ENCODE results near the gene PURB. TPM values are rescaled to one million over a fixed set of nuclear protein-coding genes. Genes with fewer than 3 reads are reported as not detected.

Gene PURB
- total and polyA plus RNA-seq, 4 donors: 0.92 to 11.4 (median 5.8) TPM

DNA sequence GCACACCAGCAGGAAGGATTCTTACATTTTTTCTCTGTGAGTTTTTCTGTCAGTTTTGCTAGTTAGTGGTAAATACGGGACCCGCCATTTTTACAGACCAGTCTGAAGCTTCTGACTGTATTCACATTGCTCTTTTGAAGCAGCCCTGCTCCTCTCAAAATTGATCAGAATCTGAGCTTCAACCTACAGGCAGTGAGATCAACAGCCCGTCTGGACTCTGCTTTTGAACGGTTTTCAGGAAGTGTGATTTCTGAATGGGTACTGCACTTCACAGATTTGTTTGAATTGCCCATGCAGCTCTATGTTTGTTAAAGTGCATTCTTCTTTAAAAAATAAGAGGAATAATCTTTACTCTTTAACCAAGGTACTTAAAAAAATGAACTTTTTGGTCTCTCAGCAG lies 8.9 kb downstream of the PURB start:
- Histone ChIP-seq H3K27me3 (ENCODE audit: control insufficient read depth in 4 of 4, insufficient read depth in 4 of 4, low read length in 3 of 4) (no peaks in the 10 kb centered on the region), H3K27ac (ENCODE audit: low read depth in 1 of 2, low read length in 2 of 2) (no peak overlapping the region), H3K9me3 (ENCODE audit: control insufficient read depth in 4 of 4, low read length in 3 of 4) (no peaks in the 10 kb centered on the region), H3K9ac (ENCODE audit: low read depth in 1 of 2, low read length in 2 of 2) (no peak overlapping the region), H3K36me3 (ENCODE audit: control insufficient read depth in 4 of 4, insufficient read depth in 3 of 4, low read depth in 1 of 4, low read length in 3 of 4) (no peaks in the 10 kb centered on the region), H3K4me3 (ENCODE audit: low read depth in 1 of 3, low read length in 3 of 3) (no peak overlapping the region), H3K4me1 (ENCODE audit: control insufficient read depth in 4 of 4, insufficient read depth in 4 of 4, low read length in 3 of 4) (peaks cover 1 to 20% (median 16%) of the 10 kb centered on the region in 4 donors)
- 77% methylated on average over 4 of the region's 4 CpGs for WGBS
- DNase-seq (ENCODE audit: low spot score): no peak
- no peak for TF ChIP-seq REST (IDR thresholded peaks at IDR 0.05)
- TF ChIP-seq SP1 (IDR thresholded peaks at IDR 0.05): no peak
- no peak for TF ChIP-seq NR2F2 (IDR thresholded peaks at IDR 0.05)
- TF ChIP-seq ATF3 (IDR thresholded peaks at IDR 0.05): no peak
- no peak for TF ChIP-seq CTCF (IDR thresholded peaks at IDR 0.05; ENCODE audit: low read depth, low read length, missing input control)
- no peak for TF ChIP-seq GABPA (IDR thresholded peaks at IDR 0.05 in 1 of 2, conservative IDR thresholded peaks at IDR 0.05 in 1 of 2)
- no peak for TF ChIP-seq RAD21 (IDR thresholded peaks at IDR 0.05)
- TF ChIP-seq EGR1 (IDR thresholded peaks at IDR 0.05; ENCODE audit: low read depth in 2 of 2): no peak
- TF ChIP-seq HNF4G (IDR thresholded peaks at IDR 0.05): no peak
- TF ChIP-seq MAX (IDR thresholded peaks at IDR 0.05): no peak

DNA sequence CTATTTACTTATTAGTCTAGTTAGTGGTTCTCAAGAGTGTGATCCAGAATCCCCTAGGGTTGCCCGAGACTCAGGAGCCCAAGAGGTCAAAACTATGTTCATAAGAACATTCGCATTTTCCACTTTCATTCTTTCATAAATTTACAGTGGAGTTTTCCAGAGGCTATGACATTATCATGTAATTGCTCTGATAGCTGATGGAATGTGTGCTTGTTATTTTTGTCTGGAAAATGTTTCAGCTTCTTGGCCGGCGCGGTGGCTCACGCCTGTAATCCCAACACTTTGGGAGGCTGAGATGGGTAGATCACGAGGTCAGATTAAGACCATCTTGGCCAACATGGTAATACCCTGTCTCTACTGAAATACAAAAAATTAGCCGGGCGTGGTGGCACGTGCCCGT lies 10.1 kb downstream of the PURB start:
- Histone ChIP-seq H3K27me3 (ENCODE audit: control insufficient read depth in 4 of 4, insufficient read depth in 4 of 4, low read length in 3 of 4) (no peaks in the 10 kb centered on the region), H3K36me3 (ENCODE audit: control insufficient read depth in 4 of 4, insufficient read depth in 3 of 4, low read depth in 1 of 4, low read length in 3 of 4) (no peaks in the 10 kb centered on the region), H3K27ac (ENCODE audit: low read depth in 1 of 2, low read length in 2 of 2) (no peak overlapping the region), H3K9me3 (ENCODE audit: control insufficient read depth in 4 of 4, low read length in 3 of 4) (no peaks in the 10 kb centered on the region), H3K4me1 (ENCODE audit: control insufficient read depth in 4 of 4, insufficient read depth in 4 of 4, low read length in 3 of 4) (peaks cover 0 to 9% (median 5%) of the 10 kb centered on the region in 4 donors), H3K9ac (ENCODE audit: low read depth in 1 of 2, low read length in 2 of 2) (no peak overlapping the region), H3K4me3 (ENCODE audit: low read depth in 1 of 3, low read length in 3 of 3) (no peak overlapping the region)
- no peak for DNase-seq (ENCODE audit: low spot score)
- 88% methylated on average over 11 of the region's 11 CpGs for WGBS
- no peak for TF ChIP-seq GABPA (IDR thresholded peaks at IDR 0.05 in 1 of 2, conservative IDR thresholded peaks at IDR 0.05 in 1 of 2)
- peak in 1 of 2 donors; percentile 19 for TF ChIP-seq RXRA (IDR thresholded peaks at IDR 0.05)
- TF ChIP-seq, protein P1, sequence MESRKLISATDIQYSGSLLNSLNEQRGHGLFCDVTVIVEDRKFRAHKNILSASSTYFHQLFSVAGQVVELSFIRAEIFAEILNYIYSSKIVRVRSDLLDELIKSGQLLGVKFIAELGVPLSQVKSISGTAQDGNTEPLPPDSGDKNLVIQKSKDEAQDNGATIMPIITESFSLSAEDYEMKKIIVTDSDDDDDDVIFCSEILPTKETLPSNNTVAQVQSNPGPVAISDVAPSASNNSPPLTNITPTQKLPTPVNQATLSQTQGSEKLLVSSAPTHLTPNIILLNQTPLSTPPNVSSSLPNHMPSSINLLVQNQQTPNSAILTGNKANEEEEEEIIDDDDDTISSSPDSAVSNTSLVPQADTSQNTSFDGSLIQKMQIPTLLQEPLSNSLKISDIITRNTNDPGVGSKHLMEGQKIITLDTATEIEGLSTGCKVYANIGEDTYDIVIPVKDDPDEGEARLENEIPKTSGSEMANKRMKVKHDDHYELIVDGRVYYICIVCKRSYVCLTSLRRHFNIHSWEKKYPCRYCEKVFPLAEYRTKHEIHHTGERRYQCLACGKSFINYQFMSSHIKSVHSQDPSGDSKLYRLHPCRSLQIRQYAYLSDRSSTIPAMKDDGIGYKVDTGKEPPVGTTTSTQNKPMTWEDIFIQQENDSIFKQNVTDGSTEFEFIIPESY (IDR thresholded peaks at IDR 0.05): no peak
- no peak for TF ChIP-seq FOXA1 (IDR thresholded peaks at IDR 0.05)
- no peak for TF ChIP-seq NR2F2 (IDR thresholded peaks at IDR 0.05)
- TF ChIP-seq ATF3 (IDR thresholded peaks at IDR 0.05): no peak

Measured in liver (tissue), 9 donors.